ENCODE measurements around the gene EHBP1L1. TPM values are rescaled to one million over a fixed set of nuclear protein-coding genes. Genes with fewer than 3 reads are reported as not detected.

Gene EHBP1L1
- total RNA-seq, 1 donor from 2014 or later: 4.7 TPM

DNA sequence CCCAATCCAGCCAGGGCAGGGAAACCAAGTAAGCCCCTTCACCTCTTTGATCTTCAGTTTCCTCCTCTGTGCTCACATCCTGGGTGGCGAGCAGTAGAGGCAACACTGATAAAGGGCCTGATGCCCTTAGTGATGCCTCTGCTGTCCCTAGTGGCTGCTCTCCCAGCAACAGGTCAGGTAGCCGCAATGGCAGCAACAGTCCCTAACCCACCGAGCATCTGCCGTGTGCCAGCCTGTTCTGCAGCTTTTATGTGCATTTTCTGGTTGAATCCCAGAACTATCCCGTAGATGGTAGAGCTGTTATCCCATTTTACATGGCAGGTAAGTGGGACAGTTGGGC lies 45.7 kb upstream of the EHBP1L1 start:
- Mint-ChIP-seq H3K27ac (ENCODE audit: unreplicated experiment) (no peak overlapping the region), H3K4me3 (ENCODE audit: unreplicated experiment) (peak overlapping the region; percentile 45), H3K27me3 (ENCODE audit: unreplicated experiment) (peaks cover 13% of the 10 kb centered on the region), H3K36me3 (ENCODE audit: low read depth, unreplicated experiment) (peaks cover 35% of the 10 kb centered on the region), H3K9me3 (ENCODE audit: unreplicated experiment) (no peaks in the 10 kb centered on the region), H3K4me1 (ENCODE audit: unreplicated experiment) (peaks cover 26% of the 10 kb centered on the region)
- DNase-seq (ENCODE audit: low spot score): no peak
- TF ChIP-seq, protein P1, sequence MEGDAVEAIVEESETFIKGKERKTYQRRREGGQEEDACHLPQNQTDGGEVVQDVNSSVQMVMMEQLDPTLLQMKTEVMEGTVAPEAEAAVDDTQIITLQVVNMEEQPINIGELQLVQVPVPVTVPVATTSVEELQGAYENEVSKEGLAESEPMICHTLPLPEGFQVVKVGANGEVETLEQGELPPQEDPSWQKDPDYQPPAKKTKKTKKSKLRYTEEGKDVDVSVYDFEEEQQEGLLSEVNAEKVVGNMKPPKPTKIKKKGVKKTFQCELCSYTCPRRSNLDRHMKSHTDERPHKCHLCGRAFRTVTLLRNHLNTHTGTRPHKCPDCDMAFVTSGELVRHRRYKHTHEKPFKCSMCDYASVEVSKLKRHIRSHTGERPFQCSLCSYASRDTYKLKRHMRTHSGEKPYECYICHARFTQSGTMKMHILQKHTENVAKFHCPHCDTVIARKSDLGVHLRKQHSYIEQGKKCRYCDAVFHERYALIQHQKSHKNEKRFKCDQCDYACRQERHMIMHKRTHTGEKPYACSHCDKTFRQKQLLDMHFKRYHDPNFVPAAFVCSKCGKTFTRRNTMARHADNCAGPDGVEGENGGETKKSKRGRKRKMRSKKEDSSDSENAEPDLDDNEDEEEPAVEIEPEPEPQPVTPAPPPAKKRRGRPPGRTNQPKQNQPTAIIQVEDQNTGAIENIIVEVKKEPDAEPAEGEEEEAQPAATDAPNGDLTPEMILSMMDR (IDR thresholded peaks at IDR 0.05; ENCODE audit: unreplicated experiment): no peak

DNA sequence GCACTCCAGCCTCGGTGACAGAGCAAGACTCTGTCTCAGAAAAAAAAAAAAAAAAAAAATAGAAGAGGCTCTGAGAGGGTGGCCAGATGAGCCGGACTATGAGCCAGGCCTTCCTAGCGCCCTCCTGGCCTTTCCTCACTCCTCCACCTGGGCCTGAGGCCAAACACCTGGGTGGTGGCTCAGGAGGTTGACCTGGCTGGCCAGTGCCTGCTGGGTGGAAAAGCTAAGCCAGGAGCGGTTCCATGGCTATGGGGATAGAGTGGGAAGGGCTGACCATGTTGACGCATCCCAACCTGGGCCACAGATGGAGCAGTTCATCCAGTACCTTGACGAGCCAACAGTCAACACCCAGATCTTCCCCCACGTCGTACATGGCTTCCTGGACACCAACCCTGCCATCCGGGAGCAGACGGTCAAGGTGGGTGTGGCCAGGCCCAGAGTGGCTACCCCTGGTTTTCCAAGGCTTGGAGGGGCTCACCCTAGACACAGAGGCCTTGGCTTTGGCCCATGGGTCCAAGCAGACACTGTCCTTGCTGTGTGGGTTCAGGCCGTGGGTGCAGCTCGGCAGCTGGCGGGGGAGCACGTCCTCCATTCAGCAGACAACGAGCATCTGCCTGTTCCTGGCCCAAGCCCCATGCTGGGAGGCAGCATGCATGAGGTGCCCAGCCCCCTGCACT lies 43.3 kb upstream of the EHBP1L1 start:
- Mint-ChIP-seq H3K36me3 (ENCODE audit: low read depth, unreplicated experiment) (peaks cover 42% of the 10 kb centered on the region), H3K4me3 (ENCODE audit: unreplicated experiment) (no peak overlapping the region), H3K27me3 (ENCODE audit: unreplicated experiment) (peaks cover 17% of the 10 kb centered on the region), H3K27ac (ENCODE audit: unreplicated experiment) (no peak overlapping the region), H3K4me1 (ENCODE audit: unreplicated experiment) (peaks cover 19% of the 10 kb centered on the region), H3K9me3 (ENCODE audit: unreplicated experiment) (no peaks in the 10 kb centered on the region)
- no peak for DNase-seq (ENCODE audit: low spot score)
- TF ChIP-seq, protein P1 (IDR thresholded peaks at IDR 0.05; ENCODE audit: unreplicated experiment): no peak

DNA sequence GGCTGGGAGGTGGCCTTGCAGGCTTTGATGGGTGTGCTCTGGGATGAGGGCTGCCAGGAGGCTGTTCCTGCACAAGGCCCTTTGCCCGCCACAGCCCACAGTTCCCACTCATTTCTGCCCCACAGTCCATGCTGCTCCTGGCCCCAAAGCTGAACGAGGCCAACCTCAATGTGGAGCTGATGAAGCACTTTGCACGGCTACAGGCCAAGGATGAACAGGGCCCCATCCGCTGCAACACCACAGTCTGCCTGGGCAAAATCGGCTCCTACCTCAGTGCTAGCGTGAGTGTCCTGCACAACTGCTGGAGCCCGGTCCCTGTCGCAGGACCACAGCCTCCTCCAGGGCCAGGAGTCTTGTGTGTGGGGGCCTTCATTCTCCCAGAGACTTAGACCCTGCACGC lies 40.8 kb upstream of the EHBP1L1 start:
- peaks cover 22% of the 10 kb centered on the region for H3K27me3 Mint-ChIP-seq (ENCODE audit: unreplicated experiment)
- TF ChIP-seq, protein P1 (IDR thresholded peaks at IDR 0.05; ENCODE audit: unreplicated experiment): no peak
- no peaks in the 10 kb centered on the region for H3K9me3 Mint-ChIP-seq (ENCODE audit: unreplicated experiment)
- peaks cover 3% of the 10 kb centered on the region for H3K4me1 Mint-ChIP-seq (ENCODE audit: unreplicated experiment)
- H3K36me3 Mint-ChIP-seq (ENCODE audit: low read depth, unreplicated experiment): peaks cover 36% of the 10 kb centered on the region
- no peak overlapping the region for H3K4me3 Mint-ChIP-seq (ENCODE audit: unreplicated experiment)
- H3K27ac Mint-ChIP-seq (ENCODE audit: unreplicated experiment): no peak overlapping the region
- no peak for DNase-seq (ENCODE audit: low spot score)

DNA sequence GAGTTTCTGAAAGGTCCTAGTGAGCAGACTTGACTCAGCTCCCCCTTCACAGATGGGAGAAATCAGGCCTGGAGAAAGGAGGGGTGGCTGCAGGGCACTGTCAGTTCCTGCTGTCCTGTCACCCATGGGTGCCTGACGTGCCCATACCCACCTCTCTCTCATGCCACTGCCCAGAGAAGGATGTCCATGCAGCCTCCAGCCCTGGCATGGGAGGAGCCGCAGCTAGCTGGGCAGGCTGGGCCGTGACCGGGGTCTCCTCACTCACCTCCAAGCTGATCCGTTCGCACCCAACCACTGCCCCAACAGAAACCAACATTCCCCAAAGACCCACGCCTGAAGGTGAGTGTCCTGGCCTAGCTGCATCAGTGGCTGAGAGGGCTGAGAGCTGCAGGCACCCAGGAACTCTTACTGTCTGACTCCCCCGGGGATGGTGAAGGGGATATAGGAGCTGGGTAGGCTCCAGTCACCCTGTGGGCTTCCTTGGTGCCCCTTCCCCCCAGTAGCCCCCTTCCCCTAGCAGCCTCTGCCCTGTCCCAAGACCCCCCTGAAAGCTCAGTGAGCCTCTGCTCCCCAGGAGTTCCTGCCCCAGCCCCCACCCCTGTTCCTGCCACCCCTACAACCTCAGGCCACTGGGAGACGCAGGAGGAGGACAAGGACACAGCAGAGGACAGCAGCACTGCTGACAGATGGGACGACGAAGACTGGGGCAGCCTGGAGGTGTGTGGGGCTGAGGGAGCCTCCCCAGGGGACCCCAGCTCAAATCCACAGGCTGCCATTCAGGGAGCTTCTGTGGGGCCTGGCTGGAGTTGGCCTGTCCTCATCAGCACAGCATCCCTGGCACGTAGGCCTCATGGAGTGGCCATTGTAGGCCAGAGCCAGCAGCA lies 39.2 kb upstream of the EHBP1L1 start:
- TF ChIP-seq, protein P1 (IDR thresholded peaks at IDR 0.05; ENCODE audit: unreplicated experiment): no peak
- no peak for DNase-seq (ENCODE audit: low spot score)
- peak overlapping the region; percentile 23 for H3K4me3 Mint-ChIP-seq (ENCODE audit: unreplicated experiment)
- H3K4me1 Mint-ChIP-seq (ENCODE audit: unreplicated experiment): peaks cover 2% of the 10 kb centered on the region
- peak overlapping the region; percentile 42 for H3K27ac Mint-ChIP-seq (ENCODE audit: unreplicated experiment)
- H3K27me3 Mint-ChIP-seq (ENCODE audit: unreplicated experiment): peaks cover 18% of the 10 kb centered on the region
- no peaks in the 10 kb centered on the region for H3K9me3 Mint-ChIP-seq (ENCODE audit: unreplicated experiment)
- peaks cover 24% of the 10 kb centered on the region for H3K36me3 Mint-ChIP-seq (ENCODE audit: low read depth, unreplicated experiment)

DNA sequence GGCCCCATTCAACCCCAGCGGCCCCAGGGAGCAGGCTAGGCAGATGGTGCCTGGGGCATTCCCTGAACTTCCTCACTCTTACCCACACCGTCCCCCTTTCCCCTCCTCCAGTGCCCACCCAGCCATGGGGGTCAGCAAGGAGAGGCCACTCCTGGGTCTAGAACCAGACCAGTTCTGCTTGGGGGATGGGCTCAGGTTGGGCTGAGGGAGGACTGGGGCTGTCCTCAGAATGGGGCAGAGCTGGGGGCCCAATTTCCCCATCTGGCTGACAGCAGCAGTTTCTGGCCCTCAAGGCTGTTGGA lies 38.6 kb upstream of the EHBP1L1 start:
- H3K27me3 Mint-ChIP-seq (ENCODE audit: unreplicated experiment): peaks cover 17% of the 10 kb centered on the region
- peaks cover 2% of the 10 kb centered on the region for H3K4me1 Mint-ChIP-seq (ENCODE audit: unreplicated experiment)
- no peak overlapping the region for H3K4me3 Mint-ChIP-seq (ENCODE audit: unreplicated experiment)
- H3K27ac Mint-ChIP-seq (ENCODE audit: unreplicated experiment): no peak overlapping the region
- TF ChIP-seq, protein P1 (IDR thresholded peaks at IDR 0.05; ENCODE audit: unreplicated experiment): no peak
- peaks cover 25% of the 10 kb centered on the region for H3K36me3 Mint-ChIP-seq (ENCODE audit: low read depth, unreplicated experiment)
- no peak for DNase-seq (ENCODE audit: low spot score)
- H3K9me3 Mint-ChIP-seq (ENCODE audit: unreplicated experiment): no peaks in the 10 kb centered on the region

Data from endothelial cell (in vitro differentiated cells).